Ovary (tissue), 3 donors: ENCODE results near the gene TRANK1.

ENCODE experiments used
- CTCF ChIP-seq, 3 donors: fragments of 450-650 bp in 2 of 3; fragments of 200-600 bp in 1 of 3; IDR thresholded peaks; one replicate each; pipeline versions ENCODE4 v1.5.1 to v1.8.0; 2016 to 2022; ENCODE audit warnings: antibody characterized with exemption in 3 of 3, mild to moderate bottlenecking in 1 of 3
- EP300 ChIP-seq: sonication (generic); formaldehyde crosslinking; IDR thresholded peaks from one replicate; pipeline ENCODE4 v1.6.1; 2017; ENCODE audit warnings: antibody characterized with exemption
- donor health status: DM: no; HTN: no; CAD: no.

GRCh38 chr3:36892457-36893136 is 52.3 kb downstream of the TRANK1 start:
- no peak for TF ChIP-seq CTCF (IDR thresholded peaks at IDR 0.05)
- no peak for TF ChIP-seq EP300
